Calu3 (cell line): ENCODE measurements around the gene MMS19. TPM values are rescaled to one million over a fixed set of nuclear protein-coding genes. Genes with fewer than 3 reads are reported as not detected.

Experiments
- BruUV-seq: library from RNA; stranded (reverse); fragments of 400-500 nt; replicated peaks from 2 replicates; lab custom pipeline; 2021; lab: Mats Ljungman, UMichigan
- CTCF ChIA-PET: fragments of 300-600 bp; sonication (Branson Sonifier 250); formaldehyde crosslinking; loops from one replicate; lab custom pipeline; 2022; ENCODE audit warnings: antibody characterized with exemption; lab: Charles Lee
- DNase-seq: peaks from one replicate; pipeline ENCODE4 v3.0.0; 2022
- H3K27ac Mint-ChIP-seq: one replicate; pipeline ENCODE4 v1.8.0; 2022; ENCODE audit warnings: mixed read lengths; ENCODE audit not compliant: unreplicated experiment
- H3K27me3 Mint-ChIP-seq: one replicate; pipeline ENCODE4 v1.8.0; 2022; ENCODE audit warnings: mixed read lengths; ENCODE audit not compliant: unreplicated experiment
- H3K36me3 Mint-ChIP-seq: one replicate; pipeline ENCODE4 v1.8.0; 2022; ENCODE audit warnings: mild to moderate bottlenecking, moderate library complexity, mixed read lengths; ENCODE audit not compliant: insufficient read depth, unreplicated experiment
- H3K4me1 Mint-ChIP-seq: one replicate; pipeline ENCODE4 v1.8.0; 2022; ENCODE audit warnings: mild to moderate bottlenecking, low read depth, mixed read lengths; ENCODE audit not compliant: unreplicated experiment
- H3K4me3 Mint-ChIP-seq: one replicate; pipeline ENCODE4 v1.8.0; 2022; ENCODE audit warnings: mild to moderate bottlenecking, low read depth, moderate library complexity, mixed read lengths; ENCODE audit not compliant: unreplicated experiment
- H3K9me3 Mint-ChIP-seq: one replicate; pipeline ENCODE4 v1.8.0; 2022; ENCODE audit warnings: low read depth, mixed read lengths; ENCODE audit not compliant: unreplicated experiment
- CTCF ChIP-seq: fragments of 200-600 bp; IDR thresholded peaks from one replicate; pipeline ENCODE4 v1.8.0; 2022; ENCODE audit warnings: antibody characterized with exemption; ENCODE audit not compliant: unreplicated experiment
- intact Hi-C: fragments of 100-400 bp; cut with micrococcal nuclease; formaldehyde crosslinking; loops from one replicate; pipeline ENCODE4 v1.10.0; 2022; ENCODE audit not compliant: unreplicated experiment
- total RNA-seq: library from RNA; stranded (reverse); gene quantifications from 2 replicates; pipeline ENCODE4 v1.2.3, GENCODE V29; 2022

Gene MMS19
- total RNA-seq, 1 experiment from 2014 or later: 46.5 TPM

GRCh38 chr10:97502916-97503315 is 4.7 kb upstream of the MMS19 start:
- Mint-ChIP-seq H3K27me3 (no peaks in the 10 kb centered on the region), H3K4me1 (peaks cover 15% of the 10 kb centered on the region), H3K27ac (no peak overlapping the region), H3K4me3 (no peak overlapping the region), H3K9me3 (no peaks in the 10 kb centered on the region), H3K36me3 (peaks cover 21% of the 10 kb centered on the region)
- no TSS peak for BruUV-seq
- intact Hi-C loops: no loop called here
- DNase-seq: no peak
- CTCF ChIA-PET: no interaction called here
- TF ChIP-seq CTCF: no peak

GRCh38 chr10:97500297-97500575 is 2.0 kb upstream of the MMS19 start:
- CTCF ChIA-PET: interaction anchor here (0.6 kb wide), 1 partner anchor 24 kb away, joined by 3 read pairs; no protein-coding TSS in a partner anchor
- H3K27ac Mint-ChIP-seq: no peak overlapping the region
- peaks cover 30% of the 10 kb centered on the region for H3K36me3 Mint-ChIP-seq
- H3K4me3 Mint-ChIP-seq: peak overlapping the region; percentile 98
- no peak for TF ChIP-seq CTCF
- H3K9me3 Mint-ChIP-seq: no peaks in the 10 kb centered on the region
- no TSS peak for BruUV-seq
- peaks cover 15% of the 10 kb centered on the region for H3K4me1 Mint-ChIP-seq
- no peak for DNase-seq
- intact Hi-C loops: no loop called here
- no peaks in the 10 kb centered on the region for H3K27me3 Mint-ChIP-seq

GRCh38 chr10:97499561-97500296 is 1.5 kb upstream of the MMS19 start:
- no TSS peak for BruUV-seq
- peaks cover 30% of the 10 kb centered on the region for H3K36me3 Mint-ChIP-seq
- no peak overlapping the region for H3K27ac Mint-ChIP-seq
- H3K27me3 Mint-ChIP-seq: no peaks in the 10 kb centered on the region
- TF ChIP-seq CTCF: no peak
- H3K4me1 Mint-ChIP-seq: peaks cover 15% of the 10 kb centered on the region
- DNase-seq: peak; percentile 13
- CTCF ChIA-PET: interaction anchor here (0.6 to 1.6 kb wide), 4 partner anchors 19 to 98 kb away, joined by 3 to 6 read pairs (median 5); partner anchors contain the start of gene ANKRD2
- peak overlapping the region; percentile 98 for H3K4me3 Mint-ChIP-seq
- intact Hi-C loops: no loop called here
- H3K9me3 Mint-ChIP-seq: no peaks in the 10 kb centered on the region

GRCh38 chr10:97498841-97499560 is 779 bp upstream of the MMS19 start, which contains the start of gene UBTD1:
Gene UBTD1, plus strand, starts transcription at chr10:97498924. Its CDS starts 280 bp downstream, at chr10:97499204.
- peaks cover 30% of the 10 kb centered on the region for H3K36me3 Mint-ChIP-seq
- peak within 1 kb of the TSS; percentile 98 for H3K4me3 Mint-ChIP-seq
- intact Hi-C loops: no loop called here
- H3K4me1 Mint-ChIP-seq: peaks cover 15% of the 10 kb centered on the region
- TF ChIP-seq CTCF: no peak
- no peaks in the 10 kb centered on the region for H3K27me3 Mint-ChIP-seq
- DNase-seq: peak; percentile 53
- H3K9me3 Mint-ChIP-seq: no peaks in the 10 kb centered on the region
- CTCF ChIA-PET: interaction anchor here (0.6 to 1.6 kb wide), 4 partner anchors 19 to 97 kb away, joined by 3 to 6 read pairs (median 5); partner anchors contain the start of gene ANKRD2
- peak within 1 kb of the TSS; percentile 85 for H3K27ac Mint-ChIP-seq
- no TSS peak for BruUV-seq
